AG08396 (cell line): ENCODE data around the gene KLKB1.
"Not testable (repeated sequence)": the region's sequence is repeated elsewhere in the genome, so short reads cannot be mapped to it uniquely, and the experiment has no call there.

Source experiments
- DNase-seq: peaks from one replicate; pipeline ENCODE4 v3.0.0; 2012; ENCODE audit warnings: low spot score, mixed read lengths

KLKB1 gene

GRCh38 chr4:186227744-186228513 is 622 bp downstream of the KLKB1 start:
- no peak for DNase-seq

- DNase-seq: no peak
Observed at GRCh38 chr4:186228514-186228894, 1.2 kb downstream of the KLKB1 start.

- no peak for DNase-seq
Observed at GRCh38 chr4:186234367-186234766, 7.1 kb downstream of the KLKB1 start.

GRCh38 chr4:186236126-186236525 is 8.8 kb downstream of the KLKB1 start:
- DNase-seq: no peak

- DNase-seq: no peak
Observed at GRCh38 chr4:186240452-186240847, 13.1 kb downstream of the KLKB1 start.

- no peak for DNase-seq
Observed at GRCh38 chr4:186240848-186241491, 13.7 kb downstream of the KLKB1 start.

- no peak for DNase-seq
Observed at GRCh38 chr4:186241616-186242015, 14.3 kb downstream of the KLKB1 start.

GRCh38 chr4:186242031-186242430 is 14.7 kb downstream of the KLKB1 start:
- DNase-seq: not testable (repeated sequence)

- DNase-seq: no peak
Observed at GRCh38 chr4:186243331-186243730, 16.0 kb downstream of the KLKB1 start.

- no peak for DNase-seq
Observed at GRCh38 chr4:186244835-186245234, 17.5 kb downstream of the KLKB1 start.

GRCh38 chr4:186247062-186247752 is 19.9 kb downstream of the KLKB1 start:
- not testable (repeated sequence) for DNase-seq

GRCh38 chr4:186248643-186249042 is 21.3 kb downstream of the KLKB1 start:
- no peak for DNase-seq

- DNase-seq: peak; percentile 64
Observed at GRCh38 chr4:186249785-186250754, 22.8 kb downstream of the KLKB1 start.

- DNase-seq: no peak
Observed at GRCh38 chr4:186250760-186251159, 23.5 kb downstream of the KLKB1 start.

- no peak for DNase-seq
Observed at GRCh38 chr4:186255122-186255521, 27.8 kb downstream of the KLKB1 start.

GRCh38 chr4:186258216-186258811 is 31.0 kb downstream of the KLKB1 start:
- DNase-seq: no peak

- no peak for DNase-seq
Observed at GRCh38 chr4:186260117-186260503, 32.8 kb downstream of the KLKB1 start.

GRCh38 chr4:186260504-186261448 is 33.5 kb downstream of the KLKB1 start:
- no peak for DNase-seq

- no peak for DNase-seq
Observed at GRCh38 chr4:186264660-186265059, 37.4 kb downstream of the KLKB1 start.

- not testable (repeated sequence) for DNase-seq
Observed at GRCh38 chr4:186265250-186265649, 37.9 kb downstream of the KLKB1 start.
